ENCODE measurements around the gene DNAJC21. TPM values are rescaled to one million over a fixed set of nuclear protein-coding genes. Genes with fewer than 3 reads are reported as not detected.

DNAJC21 gene
- total and polyA plus RNA-seq, 2 experiments from 2014 or later = 35.7 to 37.4 TPM

- Histone ChIP-seq H2AFZ (peak overlapping the region; percentile 80), H4K20me1 (replicated peaks; ENCODE audit: insufficient read depth) (no peaks in the 10 kb centered on the region), H3K4me2 (peak overlapping the region; percentile 59; the same call in 1 of the 2 replicates), H3F3A (replicated peaks; ENCODE audit: low read depth) (no peaks in the 10 kb centered on the region), H3K27ac (ENCODE audit: low read depth) (no peak overlapping the region), H3K79me2 (replicated peaks; ENCODE audit: insufficient read depth) (no peaks in the 10 kb centered on the region), H3K4me1 (ENCODE audit: insufficient read depth) (peaks cover 15% of the 10 kb centered on the region), H3K27me3 (ENCODE audit: insufficient read depth) (no peaks in the 10 kb centered on the region), H3K4me3 (no peak overlapping the region), H3K9me2 (ENCODE audit: insufficient read depth) (no peaks in the 10 kb centered on the region), H3K36me3 (ENCODE audit: insufficient read depth) (no peaks in the 10 kb centered on the region)
- Mint-ChIP-seq H3K4me3 (no peak overlapping the region), H3K27me3 (ENCODE audit: insufficient read depth, low read depth, poor library complexity) (peaks cover 7% of the 10 kb centered on the region), H3K36me3 (ENCODE audit: low read depth) (no peaks in the 10 kb centered on the region), H3K9me3 (no peaks in the 10 kb centered on the region), H3K27ac (no peak overlapping the region), H3K4me1 (peaks cover 14% of the 10 kb centered on the region)
- TF ChIP-seq REST (IDR thresholded peaks at IDR 0.05; ENCODE audit: unreplicated experiment) (no peak), NANOG (IDR thresholded peaks at IDR 0.05; ENCODE audit: borderline replicate concordance) (peak; percentile 33; the same call in 1 of the 2 replicates)
- peak; percentile 16; the same call in 1 of the 3 replicates for ATAC-seq
- DNase-seq (ENCODE audit: low spot score) = peak; percentile 8
Observed at GRCh38 chr5:35004200-35004599, 74.8 kb downstream of the DNAJC21 start.

GRCh38 chr5:35004771-35005170 is 75.4 kb downstream of the DNAJC21 start:
- 0 out of 2 replicates have a peak overlapping the region, but pooled peaks have one; percentile 59 for H3K4me2 ChIP-seq
- 0 out of 2 replicates have a peak overlapping the region, but pooled peaks have one; percentile 80 for H2AFZ ChIP-seq
- H4K20me1 ChIP-seq (replicated peaks; ENCODE audit: insufficient read depth) = no peaks in the 10 kb centered on the region
- Mint-ChIP-seq H3K4me1 (peaks cover 14% of the 10 kb centered on the region), H3K36me3 (ENCODE audit: low read depth) (no peaks in the 10 kb centered on the region), H3K4me3 (no peak overlapping the region), H3K27me3 (ENCODE audit: insufficient read depth, low read depth, poor library complexity) (peaks cover 7% of the 10 kb centered on the region), H3K9me3 (no peaks in the 10 kb centered on the region), H3K27ac (no peak overlapping the region)
- H3K36me3 ChIP-seq (ENCODE audit: insufficient read depth) = no peaks in the 10 kb centered on the region
- TF ChIP-seq STAT1 (IDR thresholded peaks at IDR 0.05; ENCODE audit: unreplicated experiment) (no peak), ZNF462 (CRISPR knock-in tag; IDR thresholded peaks at IDR 0.05) (no peak), EZH2 (IDR thresholded peaks at IDR 0.05; ENCODE audit: low read depth, unreplicated experiment) (no peak), POLR2AphosphoS5 (IDR thresholded peaks at IDR 0.05; ENCODE audit: low read depth) (no peak), NANOG (IDR thresholded peaks at IDR 0.05; ENCODE audit: borderline replicate concordance) (no peak), ZNF114 (CRISPR knock-in tag; IDR thresholded peaks at IDR 0.05) (no peak), ETS1 (IDR thresholded peaks at IDR 0.05) (no peak), EZH2phosphoT487 (IDR thresholded peaks at IDR 0.05; ENCODE audit: unreplicated experiment) (no peak), CREB1 (CRISPR knock-in tag; IDR thresholded peaks at IDR 0.05; ENCODE audit: low read depth) (no peak), JUNB (IDR thresholded peaks at IDR 0.05; ENCODE audit: unreplicated experiment) (no peak)
- H3K27me3 ChIP-seq (ENCODE audit: insufficient read depth) = no peaks in the 10 kb centered on the region
- H3K9me2 ChIP-seq (ENCODE audit: insufficient read depth) = no peaks in the 10 kb centered on the region
- H3F3A ChIP-seq (replicated peaks; ENCODE audit: low read depth) = no peaks in the 10 kb centered on the region
- ATAC-seq (no peak), DNase-seq (ENCODE audit: low spot score) (no peak)
- peaks cover 15% of the 10 kb centered on the region for H3K4me1 ChIP-seq (ENCODE audit: insufficient read depth)
- no peak overlapping the region for H3K4me3 ChIP-seq
- H3K27ac ChIP-seq (ENCODE audit: low read depth) = no peak overlapping the region
- H3K79me2 ChIP-seq (replicated peaks; ENCODE audit: insufficient read depth) = no peaks in the 10 kb centered on the region

Measured in GM23338 (cell line).